HEK293T (cell line): ENCODE measurements around the gene HTR2A.

Experiments used
- ARNT ChIP-seq: fragments of 450-650 bp; IDR thresholded peaks from 2 replicates; pipeline ENCODE4 v1.6.1; 2017; ENCODE audit warnings: mild to moderate bottlenecking
- BHLHE40 ChIP-seq: fragments of 450-650 bp; IDR thresholded peaks from 2 replicates; pipeline ENCODE4 v1.6.1; 2016; ENCODE audit warnings: mild to moderate bottlenecking, moderate library complexity, borderline replicate concordance
- CTBP1 ChIP-seq: fragments of 450-650 bp; IDR thresholded peaks from 2 replicates; pipeline ENCODE4 v1.6.1; 2016; ENCODE audit warnings: borderline replicate concordance
- ELF4 ChIP-seq: fragments of 450-650 bp; IDR thresholded peaks from 2 replicates; pipeline ENCODE4 v1.6.1; 2017; ENCODE audit warnings: antibody characterized with exemption
- FOXA1 ChIP-seq: fragments of 450-650 bp; IDR thresholded peaks from 2 replicates; pipeline ENCODE4 v1.6.1; 2016; ENCODE audit warnings: mild to moderate bottlenecking
- FOXK2 ChIP-seq: fragments of 450-650 bp; IDR thresholded peaks from 2 replicates; pipeline ENCODE4 v1.6.1; 2016; ENCODE audit warnings: mild to moderate bottlenecking
- FOXM1 ChIP-seq: fragments of 450-650 bp; IDR thresholded peaks from 2 replicates; pipeline ENCODE4 v1.6.1; 2017; ENCODE audit warnings: mild to moderate bottlenecking, borderline replicate concordance
- L3MBTL2 ChIP-seq: fragments of 450-650 bp; conservative IDR thresholded peaks from 2 replicates; pipeline ENCODE4 v1.6.1; 2016; ENCODE audit warnings: mild to moderate bottlenecking
- NFRKB ChIP-seq: fragments of 450-650 bp; IDR thresholded peaks from 2 replicates; pipeline ENCODE4 v1.6.1; 2016; ENCODE audit warnings: mild to moderate bottlenecking, moderate library complexity
- SP1 ChIP-seq: fragments of 450-650 bp; IDR thresholded peaks from 2 replicates; pipeline ENCODE4 v1.6.1; 2017
- SUZ12 ChIP-seq: fragments of 450-650 bp; IDR thresholded peaks from 2 replicates; pipeline ENCODE4 v1.6.1; 2016; ENCODE audit warnings: mild to moderate bottlenecking
- TARDBP ChIP-seq: fragments of 450-650 bp; IDR thresholded peaks from 2 replicates; pipeline ENCODE4 v1.6.1; 2016
- ZNF384 ChIP-seq: fragments of 450-650 bp; IDR thresholded peaks from 2 replicates; pipeline ENCODE4 v1.6.1; 2016
- TF ChIP-seq, protein P1 (sequence below): fragments of 450-650 bp; IDR thresholded peaks from 2 replicates; pipeline ENCODE4 v1.6.1; 2016

DNA sequence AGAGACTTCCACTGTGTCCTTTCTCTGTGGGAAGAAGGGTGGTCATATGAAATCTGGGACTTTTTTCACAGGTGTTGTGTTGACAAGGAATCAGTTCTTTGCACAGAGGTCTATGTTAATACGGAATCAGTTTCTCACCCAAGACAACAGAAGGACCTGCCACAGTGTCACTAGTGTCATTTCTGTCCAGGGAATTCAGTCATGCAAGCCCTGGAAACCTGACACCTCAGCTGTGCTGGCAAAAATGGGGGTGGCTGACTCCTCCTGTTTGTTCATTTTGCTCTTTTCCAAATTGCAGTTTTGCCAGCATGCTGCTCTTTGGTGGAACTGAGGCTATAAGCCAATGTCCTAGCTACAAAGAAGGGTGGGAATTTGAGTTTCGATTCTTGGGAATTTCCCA lies 50.1 kb downstream of the HTR2A start:
- TF ChIP-seq L3MBTL2 (no peak), SP1 (no peak), ZNF384 (no peak), TARDBP (no peak), SUZ12 (no peak), FOXK2 (no peak), BHLHE40 (no peak), FOXA1 (no peak), ARNT (no peak), CTBP1 (no peak), NFRKB (no peak), ELF4 (no peak), FOXM1 (no peak)
- TF ChIP-seq, protein P1, sequence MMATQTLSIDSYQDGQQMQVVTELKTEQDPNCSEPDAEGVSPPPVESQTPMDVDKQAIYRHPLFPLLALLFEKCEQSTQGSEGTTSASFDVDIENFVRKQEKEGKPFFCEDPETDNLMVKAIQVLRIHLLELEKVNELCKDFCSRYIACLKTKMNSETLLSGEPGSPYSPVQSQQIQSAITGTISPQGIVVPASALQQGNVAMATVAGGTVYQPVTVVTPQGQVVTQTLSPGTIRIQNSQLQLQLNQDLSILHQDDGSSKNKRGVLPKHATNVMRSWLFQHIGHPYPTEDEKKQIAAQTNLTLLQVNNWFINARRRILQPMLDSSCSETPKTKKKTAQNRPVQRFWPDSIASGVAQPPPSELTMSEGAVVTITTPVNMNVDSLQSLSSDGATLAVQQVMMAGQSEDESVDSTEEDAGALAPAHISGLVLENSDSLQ = no peak
